HG02981 (cell line): ENCODE results near the gene TFF3.

Experiments
- ATAC-seq: cut with Tn5 transposase; IDR thresholded peaks from one replicate; pipeline ENCODE4 v1.9.1; 2021; ENCODE audit warnings: mild to moderate bottlenecking, moderate library complexity; ENCODE audit not compliant: unreplicated experiment

TFF3 gene

DNA sequence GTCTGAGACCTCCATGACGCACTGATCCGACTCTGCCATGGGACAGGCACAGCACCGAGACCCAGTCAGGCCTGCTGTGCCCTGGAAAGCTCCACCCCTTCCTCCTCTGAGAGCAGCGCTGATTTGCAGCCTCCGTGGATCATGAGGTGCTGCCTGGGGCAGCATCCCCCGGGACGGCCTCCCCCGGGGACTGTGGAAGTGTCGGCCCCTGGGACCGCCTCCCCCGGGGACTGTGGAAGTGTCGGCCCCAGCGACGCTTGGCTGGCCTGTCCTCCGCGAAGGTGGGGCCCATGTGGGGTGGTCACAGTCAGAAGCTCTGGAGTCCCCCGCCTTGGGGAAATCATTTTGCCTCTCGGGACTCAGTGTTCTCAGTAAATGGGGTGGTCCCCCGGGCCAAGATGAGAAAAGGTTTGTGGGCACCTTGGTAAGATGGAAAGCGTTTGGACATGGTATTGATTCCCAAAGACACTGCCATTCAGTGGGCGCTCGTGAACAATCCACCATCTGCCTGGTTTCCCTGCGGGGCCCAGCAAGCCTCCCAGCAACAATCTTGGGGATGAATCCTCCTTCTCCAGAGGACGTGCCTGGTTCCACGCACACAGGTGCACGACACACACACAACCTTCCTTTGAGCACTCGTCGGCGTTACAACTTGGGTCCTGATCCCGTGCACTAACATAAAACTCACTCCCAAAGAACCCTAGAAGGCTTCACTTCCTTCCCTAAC, 32.6 kb upstream of the TFF3 start:
- no peak for ATAC-seq

DNA sequence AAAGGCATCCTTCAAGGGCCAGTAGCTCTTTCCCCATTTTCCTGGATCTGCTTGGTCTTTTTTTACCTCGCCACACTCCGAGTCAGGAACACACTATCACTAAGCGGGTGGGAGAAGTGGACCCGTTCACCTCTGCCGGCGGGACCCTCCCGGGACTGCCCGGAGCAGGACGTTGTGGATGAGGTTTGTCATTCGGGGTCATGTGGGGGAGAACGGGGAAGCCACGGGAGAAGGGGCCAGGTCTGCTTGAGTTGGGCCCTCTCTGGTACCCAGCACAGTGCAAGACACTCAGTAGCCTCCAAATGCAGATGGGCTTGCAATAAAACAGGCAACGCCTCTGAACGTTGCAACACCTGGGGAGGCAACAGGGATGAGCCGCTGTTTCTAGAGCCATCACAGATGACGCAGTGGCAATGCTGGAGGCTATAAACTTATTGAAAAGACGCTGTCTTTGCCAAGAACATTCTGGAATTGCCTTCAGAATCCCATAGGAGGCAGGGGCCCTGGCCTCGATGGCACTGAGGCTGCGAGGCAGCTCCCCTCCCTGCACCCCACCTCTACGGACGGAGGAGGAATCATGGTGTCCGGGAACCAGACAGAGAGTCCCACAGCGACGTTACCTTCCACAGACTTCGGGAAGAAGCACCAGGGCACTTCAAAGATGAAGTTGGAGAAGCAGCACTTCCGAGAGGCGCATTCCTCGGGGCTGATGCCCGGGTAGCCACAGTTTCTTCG, 31.8 kb upstream of the TFF3 start:
- no peak for ATAC-seq

DNA sequence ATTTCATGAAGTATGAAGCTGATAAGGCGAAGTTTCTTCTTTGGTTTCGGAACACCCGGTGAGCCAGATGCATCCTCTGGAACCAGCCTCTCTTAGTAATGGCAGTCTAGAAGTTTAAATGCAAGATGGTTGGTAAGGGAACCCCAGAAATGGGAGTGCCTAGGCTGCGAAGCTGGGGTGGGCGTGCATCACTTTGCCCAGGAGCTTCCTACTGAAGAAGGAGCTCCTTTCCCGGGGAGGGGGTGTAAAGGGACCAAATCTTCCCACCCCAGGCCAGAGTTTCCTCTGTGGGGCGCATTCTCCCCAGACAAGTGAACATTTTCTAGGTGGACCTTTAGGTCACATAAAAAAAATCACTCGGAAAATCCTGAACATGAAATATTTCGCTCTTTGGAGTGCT, 31.2 kb upstream of the TFF3 start:
- ATAC-seq = no peak

DNA sequence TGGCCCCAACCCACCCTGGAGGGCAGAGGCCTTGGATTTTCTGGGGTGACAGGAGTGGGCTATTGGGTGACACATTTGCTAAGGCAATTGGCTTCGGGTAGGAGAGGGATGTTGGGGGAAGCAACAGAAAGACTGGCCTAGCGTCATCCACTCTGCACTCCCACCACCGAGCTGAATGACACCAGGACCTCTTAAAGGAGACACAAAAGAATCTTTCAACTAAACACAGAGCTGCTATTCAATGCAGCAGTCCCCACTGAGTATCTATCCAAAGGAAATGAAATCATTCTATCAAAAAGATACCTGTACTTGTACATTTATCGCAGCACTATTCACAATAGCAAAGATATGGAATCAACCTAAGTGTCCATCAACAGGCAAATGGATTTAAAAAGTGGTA, 29.4 kb upstream of the TFF3 start:
- ATAC-seq = no peak

DNA sequence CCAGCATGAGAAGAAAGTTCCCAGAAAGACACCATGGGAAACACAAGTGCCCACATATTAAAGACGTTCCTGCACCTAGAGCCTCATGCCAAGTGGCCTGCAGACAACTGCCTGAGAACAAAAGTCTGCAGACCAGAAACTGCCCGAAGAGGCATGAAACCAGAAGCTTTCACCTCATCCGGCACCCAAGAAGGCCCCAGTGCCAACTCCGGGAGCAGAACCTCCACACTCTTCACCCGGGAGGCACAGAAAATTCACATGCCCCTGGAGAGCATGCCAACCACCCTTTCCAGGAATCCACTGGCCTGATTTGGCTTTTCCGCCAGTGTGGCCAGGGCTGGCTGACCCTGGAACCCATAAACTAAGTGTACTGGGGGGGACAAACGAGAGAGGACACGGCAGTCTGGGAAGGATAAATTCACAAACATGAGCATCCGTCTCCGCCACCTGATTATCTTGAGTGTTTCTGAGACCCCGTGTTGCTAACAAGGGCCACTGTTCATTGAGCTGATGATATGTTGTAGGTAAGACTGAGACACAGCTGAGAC, 28.8 kb upstream of the TFF3 start:
- no peak for ATAC-seq

DNA sequence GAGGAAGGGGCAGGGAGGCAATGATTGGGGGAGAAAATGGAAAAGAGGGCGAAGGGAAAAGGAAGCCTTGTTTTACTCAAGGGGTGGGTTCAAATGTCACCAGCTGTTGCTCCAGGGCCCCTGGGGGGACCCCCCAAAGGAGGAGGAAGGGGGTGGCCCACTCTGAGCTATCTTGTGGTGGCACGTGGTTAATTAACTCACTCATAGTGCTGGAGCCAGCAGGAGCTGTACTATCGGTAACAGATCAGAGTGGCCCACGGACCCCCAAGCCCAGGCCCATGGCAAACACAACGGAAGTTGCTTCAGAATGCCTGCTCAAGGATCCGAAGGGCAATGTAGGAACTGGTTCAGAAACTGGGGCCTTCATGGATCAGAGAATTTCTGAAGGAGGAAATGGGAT, 28.3 kb upstream of the TFF3 start:
- no peak for ATAC-seq

DNA sequence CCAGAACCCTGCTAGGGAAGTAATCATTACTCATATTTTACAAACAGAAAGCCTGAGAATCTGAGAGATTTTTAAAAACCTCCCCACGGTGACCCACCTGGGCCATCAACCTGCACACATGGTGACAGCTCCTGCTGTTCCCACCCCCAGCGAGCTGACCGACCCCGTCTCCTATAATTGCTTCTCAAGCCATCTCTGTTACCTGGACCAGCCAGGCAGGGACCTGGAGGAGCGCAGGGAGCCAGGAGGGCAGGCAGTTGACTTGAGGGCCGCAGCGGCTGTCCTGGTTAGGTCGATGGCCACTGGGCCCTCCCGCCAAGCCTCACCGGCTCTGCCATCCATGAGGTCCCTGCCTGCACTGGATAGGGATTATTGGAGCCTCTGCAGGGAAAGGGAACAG, 27.9 kb upstream of the TFF3 start:
- no peak for ATAC-seq

DNA sequence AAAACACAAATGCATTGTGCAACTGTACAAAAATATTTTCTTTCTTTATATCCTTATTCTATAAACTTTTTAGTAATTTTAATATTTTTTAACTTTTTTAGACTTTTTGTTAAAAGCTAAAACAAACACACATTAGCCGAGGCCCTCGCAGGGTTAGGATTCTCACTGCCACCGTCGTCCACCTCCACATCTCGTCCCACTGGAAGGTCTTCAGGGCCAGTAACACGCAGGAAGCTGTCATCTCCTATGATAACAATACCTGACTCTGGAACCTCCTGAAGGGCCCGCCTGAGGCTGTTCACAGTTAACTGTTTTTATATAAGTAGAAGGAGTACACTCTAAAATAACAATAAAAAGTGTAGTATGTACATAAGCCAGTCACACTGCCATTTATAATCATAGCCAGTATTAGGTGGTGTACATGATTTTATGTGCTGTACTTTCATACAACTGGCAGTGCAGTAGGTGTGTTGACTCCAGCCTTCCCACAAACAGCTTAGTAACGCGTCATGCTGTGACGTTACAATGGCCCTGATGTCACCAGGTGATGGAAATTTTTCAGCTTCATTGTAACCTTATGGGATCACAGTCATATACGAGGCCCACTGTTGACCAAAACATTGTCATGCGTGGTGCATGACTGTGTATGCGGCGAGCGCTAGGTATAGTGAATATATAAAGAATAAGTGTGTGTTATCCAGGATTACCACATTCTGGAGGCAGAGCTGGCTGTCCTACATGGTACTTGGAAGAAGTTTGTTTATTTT, 26.8 kb upstream of the TFF3 start:
- ATAC-seq = no peak

DNA sequence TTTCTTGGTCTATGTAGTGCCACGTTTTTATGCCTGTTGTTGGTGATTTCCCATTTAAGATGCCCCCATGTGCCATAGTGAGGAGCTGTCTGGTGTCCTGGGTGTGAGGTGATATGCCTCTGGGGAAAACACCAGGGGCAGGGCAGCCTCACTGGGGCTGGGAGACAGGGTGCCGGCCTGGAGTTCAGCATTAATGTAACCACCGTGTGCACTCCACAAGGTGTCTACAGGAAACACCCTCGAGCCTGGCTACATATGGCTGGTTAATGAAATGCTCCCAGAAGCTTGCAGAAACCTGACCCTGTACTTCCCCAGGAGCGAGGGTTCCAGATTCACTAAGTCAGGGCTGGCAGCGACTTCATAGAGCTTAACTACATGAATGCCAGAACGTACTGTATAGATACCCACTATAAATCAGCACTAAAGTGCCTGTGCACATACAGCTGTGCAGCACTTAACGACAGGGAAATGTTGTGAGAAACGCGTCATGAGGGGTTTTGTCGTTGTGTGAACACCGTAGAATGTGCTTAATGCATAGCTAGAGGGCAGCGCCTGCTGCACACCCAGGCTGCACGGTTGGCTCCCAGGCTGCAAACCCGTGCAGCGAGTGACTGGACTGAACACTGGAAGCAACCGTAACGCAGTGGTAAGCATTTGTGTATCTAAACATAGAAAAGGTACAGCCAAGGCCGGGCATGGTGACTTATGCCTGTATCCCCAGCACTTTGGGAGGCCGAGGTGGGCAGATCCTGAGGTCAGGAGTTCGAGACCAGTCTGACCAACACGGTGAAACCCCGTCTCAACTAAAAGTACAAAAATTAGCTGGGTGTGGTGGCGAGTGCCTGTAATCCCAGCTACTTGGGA, 25.2 kb upstream of the TFF3 start:
- ATAC-seq = no peak

DNA sequence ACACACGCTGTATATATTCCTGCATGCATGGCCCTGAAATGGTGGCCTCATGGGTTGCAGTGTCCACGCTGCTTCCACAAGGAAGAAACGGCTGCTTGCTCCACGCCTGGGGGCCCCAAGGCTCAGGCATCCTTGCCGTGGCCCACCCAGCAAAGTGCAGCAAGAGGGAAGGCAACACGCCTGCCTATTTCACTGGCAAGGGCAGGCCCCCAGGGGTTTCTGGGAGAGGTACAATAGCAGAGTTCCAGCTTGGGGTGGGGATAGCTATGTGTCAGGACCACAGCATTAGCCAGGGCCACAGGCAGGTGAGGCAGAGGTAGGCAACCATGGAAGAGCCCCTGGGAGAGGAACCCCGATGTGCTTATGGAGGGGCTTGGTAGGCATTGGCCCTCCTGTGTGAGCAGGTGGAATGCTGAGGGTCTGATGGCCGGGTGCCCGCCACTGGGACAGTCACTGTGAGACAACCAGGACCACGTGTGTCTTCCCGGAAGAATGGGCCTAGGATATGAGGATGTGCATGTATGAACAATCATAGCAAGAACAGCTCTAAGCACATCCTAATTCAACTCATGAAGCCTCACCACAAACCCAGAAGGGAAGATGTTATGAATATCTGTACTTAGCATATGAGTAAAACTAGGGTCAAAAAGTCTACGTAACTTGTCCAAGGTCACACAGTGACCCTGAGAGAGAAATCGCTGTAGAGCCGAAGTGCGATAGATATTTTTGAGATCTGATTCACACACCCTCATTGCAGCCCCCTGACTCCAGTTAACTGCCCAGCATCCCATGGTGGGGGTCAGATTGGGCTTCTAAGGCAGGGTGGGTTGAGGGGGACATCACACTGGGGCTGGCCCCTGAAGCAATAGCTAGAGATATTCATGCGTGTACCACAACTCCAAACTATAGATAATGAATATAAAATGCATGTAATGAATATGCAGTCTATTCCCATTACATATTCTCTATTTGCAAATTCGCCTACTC, 23.8 kb upstream of the TFF3 start:
- ATAC-seq = no peak

DNA sequence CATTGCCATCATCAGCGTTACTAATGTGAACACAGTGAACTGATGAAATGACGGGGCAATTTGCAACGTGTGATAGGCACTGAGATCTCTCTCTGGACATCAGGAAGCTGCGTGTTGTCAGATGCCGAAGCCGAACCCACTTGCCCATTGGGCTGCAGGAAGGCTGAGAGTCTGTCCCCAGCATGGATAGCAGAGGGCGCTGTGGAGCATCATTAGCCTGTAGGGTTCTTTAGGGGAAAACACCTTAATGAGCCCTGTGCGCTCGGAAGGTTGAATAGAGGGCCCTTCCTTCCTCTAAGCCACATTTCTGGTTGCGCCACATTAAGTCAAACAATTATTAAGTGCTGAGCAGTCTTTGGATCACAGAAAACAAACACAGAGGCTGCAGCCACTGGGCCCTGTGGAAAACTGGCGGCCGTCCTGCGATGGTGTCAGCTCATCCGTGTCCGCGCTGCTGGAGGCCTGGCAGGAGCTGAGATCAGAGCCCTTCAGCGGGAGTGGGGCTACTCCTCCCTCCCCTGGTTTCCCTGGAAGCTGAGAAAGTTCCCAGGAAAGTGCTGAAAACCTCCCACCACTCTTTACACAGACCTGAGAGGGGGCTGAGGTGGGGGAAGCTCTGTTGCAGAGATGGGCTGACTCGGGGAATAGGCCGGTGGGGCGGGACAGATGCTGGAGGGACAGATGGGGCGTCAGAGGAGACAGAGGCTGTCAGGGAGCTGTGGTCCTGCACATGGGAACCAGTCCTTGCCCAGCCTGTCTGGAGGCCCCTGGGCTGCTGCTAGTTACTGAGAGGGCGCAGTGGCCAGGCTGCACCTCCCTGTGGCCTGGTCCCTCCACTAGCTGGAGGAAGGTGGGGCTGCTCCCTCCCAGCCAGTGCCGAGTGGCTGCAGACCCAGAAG, 22.9 kb upstream of the TFF3 start:
- no peak for ATAC-seq

DNA sequence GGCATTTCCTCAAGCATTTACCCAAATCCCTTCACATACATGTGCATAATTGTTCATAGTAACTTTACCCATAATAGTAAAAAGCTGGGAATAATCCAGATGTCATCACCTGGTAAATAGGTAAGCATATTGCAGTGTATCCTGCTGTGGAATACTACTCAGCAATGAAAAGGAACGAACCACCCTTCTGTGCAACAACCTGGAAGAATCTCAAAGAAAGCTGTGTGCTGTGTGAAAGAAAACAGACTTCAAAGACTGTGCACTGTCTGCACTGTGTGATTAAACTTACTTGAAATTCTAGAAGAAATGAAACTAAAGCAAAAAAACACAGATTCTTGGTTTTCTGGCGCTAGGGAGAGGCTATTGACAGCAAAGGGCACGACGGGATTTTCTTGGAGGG, 22.1 kb upstream of the TFF3 start:
- ATAC-seq = no peak

DNA sequence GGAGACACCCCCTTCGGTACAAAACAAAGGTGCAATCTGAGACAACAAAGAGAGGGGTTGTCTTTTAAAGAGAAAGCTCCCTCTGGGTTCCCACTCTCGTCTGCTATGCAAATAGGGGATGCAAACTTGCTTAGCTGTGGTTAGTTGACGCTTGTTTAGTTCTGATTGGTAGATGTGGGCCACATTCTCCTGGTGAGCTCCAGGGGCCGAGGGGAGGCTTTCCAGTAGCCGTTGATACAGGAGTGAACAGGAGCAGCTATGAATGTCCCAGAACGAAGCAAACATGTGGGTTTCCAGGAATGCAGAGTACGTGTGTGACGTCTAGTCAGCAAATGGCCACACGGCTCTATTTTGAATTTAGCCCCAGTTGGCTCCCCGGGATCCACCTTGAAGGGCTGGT, 20.8 kb upstream of the TFF3 start:
- no peak for ATAC-seq

DNA sequence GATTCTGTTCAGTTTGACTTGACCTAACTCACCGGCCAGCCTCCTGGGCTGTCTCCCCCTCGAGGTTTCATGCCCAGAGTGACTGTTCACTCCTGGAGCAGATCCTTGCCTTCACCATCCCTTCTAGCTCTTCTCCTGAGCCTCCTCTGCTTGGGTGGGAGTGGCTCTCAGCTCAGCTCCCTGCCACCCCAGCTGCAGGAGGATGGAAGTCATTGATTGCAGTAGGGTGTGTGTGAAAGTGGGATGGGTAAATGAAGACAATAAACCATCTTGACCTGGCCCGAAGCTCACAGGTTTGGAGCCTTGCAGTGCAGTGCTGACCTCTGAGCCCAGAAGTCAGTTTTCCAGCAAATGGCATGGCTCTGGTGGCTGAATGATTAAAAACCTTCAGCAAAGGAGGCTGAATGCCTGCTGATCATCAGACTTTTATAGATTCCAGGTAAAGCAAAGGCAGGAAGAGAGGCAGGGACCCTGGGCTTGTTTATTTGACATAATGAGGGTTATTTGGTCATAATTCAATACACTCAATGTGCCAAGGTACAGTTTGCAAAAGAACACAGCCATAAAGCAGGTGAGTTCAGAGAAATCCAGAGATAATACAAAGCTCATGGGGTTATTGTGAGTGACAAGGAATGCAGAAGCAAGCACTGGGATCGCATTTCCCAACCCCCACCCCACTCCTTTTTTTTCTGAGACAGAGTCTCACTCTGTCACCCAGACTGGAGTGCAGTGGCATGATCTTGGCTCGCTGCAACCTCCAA, 17.5 kb upstream of the TFF3 start:
- no peak for ATAC-seq

DNA sequence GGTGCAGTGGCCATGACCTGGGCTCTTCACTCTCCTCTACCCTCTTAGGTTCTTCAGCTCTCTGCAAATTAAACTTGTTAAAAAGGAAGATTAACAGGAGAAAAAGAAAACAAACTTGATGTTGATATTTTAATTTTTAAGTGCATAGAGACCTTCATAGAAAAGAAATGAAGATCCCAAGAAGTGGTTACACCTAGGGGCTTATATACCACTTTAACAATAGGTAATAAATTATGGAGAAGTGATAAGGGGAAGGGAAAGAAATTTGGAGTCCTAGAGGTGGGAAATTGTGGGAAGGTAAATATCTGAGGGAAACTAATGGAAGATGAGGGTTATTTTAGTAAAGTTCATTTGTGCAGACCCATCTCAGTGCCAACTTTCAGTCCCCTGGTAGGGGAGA, 16.5 kb upstream of the TFF3 start:
- ATAC-seq = no peak

DNA sequence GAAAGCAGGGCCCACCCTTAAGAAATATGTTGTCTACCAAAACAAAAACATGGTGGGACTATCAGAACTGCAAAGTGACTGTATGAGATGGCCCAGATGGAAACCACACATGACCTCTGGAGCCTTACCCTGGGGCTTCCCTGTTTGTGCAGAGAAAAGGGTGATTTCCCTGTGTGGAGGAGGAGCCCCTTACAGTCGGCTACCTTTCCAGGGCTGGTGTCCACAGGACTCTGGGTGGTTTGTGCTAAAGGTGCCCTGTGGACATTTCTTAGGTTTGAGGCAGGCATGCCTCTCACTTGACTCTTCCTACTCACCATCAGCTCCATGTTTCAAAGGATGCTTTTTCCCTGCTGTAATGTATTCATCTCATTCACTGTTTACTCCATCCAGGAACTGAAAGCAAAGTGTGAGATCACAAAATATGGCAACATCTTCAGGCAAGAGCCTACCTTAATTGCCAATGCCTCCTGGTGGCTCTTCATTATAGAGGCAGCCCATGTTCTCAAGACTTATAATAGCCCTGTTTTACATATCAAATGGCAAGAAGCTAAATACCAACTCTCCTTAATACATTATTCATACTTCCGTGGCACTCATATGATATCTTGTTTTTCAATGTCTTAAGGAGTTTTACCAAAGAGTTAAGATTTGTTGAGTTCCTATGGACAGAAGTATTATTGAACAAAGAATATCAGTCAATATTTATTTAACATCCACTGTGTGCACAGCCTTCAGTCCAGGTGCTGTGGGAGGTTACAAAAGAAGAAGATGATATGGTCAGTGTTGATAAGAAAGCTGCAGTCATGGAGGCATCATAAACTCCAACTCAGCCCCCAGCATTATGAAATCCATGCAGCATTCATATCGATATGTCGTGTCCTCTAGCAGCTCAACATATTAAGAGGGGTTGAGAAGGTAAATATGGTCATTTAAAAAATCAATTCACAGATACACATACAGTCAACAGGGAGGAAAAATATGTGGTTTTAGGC, 15.5 kb upstream of the TFF3 start:
- ATAC-seq = no peak

DNA sequence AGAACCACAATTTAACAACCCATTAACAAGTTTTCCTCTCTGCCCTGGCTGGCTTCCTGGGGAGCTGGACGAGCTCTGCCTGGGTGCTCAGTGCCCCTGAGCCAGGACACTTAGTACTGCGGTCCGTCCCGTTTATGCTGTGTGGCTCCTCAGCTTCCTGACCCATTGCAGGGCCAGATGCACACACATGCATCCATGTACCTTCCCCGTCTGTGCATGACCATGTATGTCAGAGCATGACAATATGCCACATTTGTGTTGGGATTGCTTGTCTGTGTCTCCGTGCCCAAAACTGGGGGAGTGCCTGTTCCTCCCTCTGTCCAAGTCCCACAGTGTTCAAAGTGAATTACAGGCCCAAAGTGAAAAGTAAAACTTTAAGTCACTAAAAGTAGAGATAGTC, 9.7 kb upstream of the TFF3 start:
- ATAC-seq = no peak
